Hippocampal formation (tissue), 2 donors: ENCODE measurements around the gene NIFK.
"Not testable (repeated sequence)": the region's sequence is repeated elsewhere in the genome, so short reads cannot be mapped to it uniquely, and the experiment has no call there.

Source experiments
- DNase-seq, 2 donors: peaks; one replicate each; lab custom pipeline; 2025; lab: John Stamatoyannopoulos, UW

The NIFK gene

GRCh38 chr2:121694398-121695170, 42.1 kb downstream of the NIFK start:
- DNase-seq, result no peak

GRCh38 chr2:121690572-121690971, 46.1 kb downstream of the NIFK start:
- DNase-seq, result not testable (repeated sequence)

- DNase-seq, result no peak
These were observed 46.6 kb downstream of the NIFK start for GRCh38 chr2:121690095-121690494.

GRCh38 chr2:121689356-121689755, 47.3 kb downstream of the NIFK start:
- no peak for DNase-seq

GRCh38 chr2:121688820-121689219, 47.9 kb downstream of the NIFK start:
- no peak for DNase-seq

GRCh38 chr2:121686902-121687301, 49.8 kb downstream of the NIFK start:
- no peak for DNase-seq

- DNase-seq, result no peak
These were observed 50.5 kb downstream of the NIFK start for GRCh38 chr2:121686218-121686617.

GRCh38 chr2:121682396-121683298, 54.0 kb downstream of the NIFK start:
- no peak for DNase-seq

GRCh38 chr2:121677855-121678254, 58.8 kb downstream of the NIFK start:
- no peak for DNase-seq
